CD4-positive, alpha-beta T cell treated with Interleukin-6 at 100 ng/mL for 8 hours (primary cell): ENCODE data around the gene ARMC9.
"Not testable (repeated sequence)": the region's sequence is repeated elsewhere in the genome, so short reads cannot be mapped to it uniquely, and the experiment has no call there.

ENCODE experiments used
- DNase-seq: peaks from one replicate; pipeline ENCODE4 v3.0.0-alpha.2; 2020; ENCODE audit warnings: mixed read lengths, low spot score

The ARMC9 gene

DNA sequence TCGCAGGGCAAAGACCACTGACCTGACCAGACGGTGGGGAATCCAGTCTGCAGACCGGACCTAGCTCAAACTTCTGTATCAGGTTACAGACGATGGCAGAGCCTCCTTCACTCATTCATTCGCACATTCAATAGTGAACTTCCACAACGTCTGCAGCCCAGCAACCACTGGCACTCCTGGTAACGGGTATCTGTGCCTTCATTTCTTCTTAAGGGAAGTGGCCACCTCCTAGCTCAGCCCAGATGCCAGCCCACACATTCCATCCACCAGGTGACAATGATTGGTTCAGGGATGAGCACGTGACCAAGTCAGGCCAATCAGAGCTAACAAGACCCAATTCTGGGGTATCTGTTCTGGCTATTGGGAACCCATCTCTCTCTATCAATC lies 15.9 kb upstream of the ARMC9 start:
- DNase-seq, result no peak

- no peak for DNase-seq
Observed at GRCh38 chr2:231183851-231184250, 14.6 kb upstream of the ARMC9 start.

- DNase-seq, result no peak
Observed at GRCh38 chr2:231184319-231184718, 14.1 kb upstream of the ARMC9 start.

- no peak for DNase-seq
Observed at GRCh38 chr2:231185050-231185725, 13.2 kb upstream of the ARMC9 start.

DNA sequence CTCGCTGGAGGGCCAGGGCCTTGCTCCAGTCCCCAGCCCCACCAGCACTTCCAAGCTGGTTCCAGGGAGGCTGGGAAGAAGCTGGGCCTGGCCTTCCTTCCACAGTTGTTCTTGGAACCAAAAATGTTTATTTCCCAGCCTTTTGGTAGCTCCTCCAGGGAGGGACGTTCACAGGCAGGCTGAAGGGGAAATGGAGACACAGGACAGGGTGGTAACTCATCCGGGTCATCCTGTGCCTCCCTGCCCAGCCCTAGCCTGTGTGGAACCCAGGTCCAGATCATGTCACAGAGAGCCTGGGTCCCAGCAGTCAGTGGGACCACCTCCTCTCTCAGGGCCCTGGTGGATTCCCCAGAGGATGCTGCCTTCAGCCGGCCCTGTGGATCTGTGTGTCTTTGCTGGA lies 12.5 kb upstream of the ARMC9 start:
- no peak for DNase-seq

- no peak for DNase-seq
Observed at GRCh38 chr2:231186325-231186724, 12.1 kb upstream of the ARMC9 start.

GRCh38 chr2:231187736-231188505 lies 10.5 kb upstream of the ARMC9 start:
- no peak for DNase-seq

GRCh38 chr2:231188506-231189170 lies 9.8 kb upstream of the ARMC9 start:
- no peak for DNase-seq

DNA sequence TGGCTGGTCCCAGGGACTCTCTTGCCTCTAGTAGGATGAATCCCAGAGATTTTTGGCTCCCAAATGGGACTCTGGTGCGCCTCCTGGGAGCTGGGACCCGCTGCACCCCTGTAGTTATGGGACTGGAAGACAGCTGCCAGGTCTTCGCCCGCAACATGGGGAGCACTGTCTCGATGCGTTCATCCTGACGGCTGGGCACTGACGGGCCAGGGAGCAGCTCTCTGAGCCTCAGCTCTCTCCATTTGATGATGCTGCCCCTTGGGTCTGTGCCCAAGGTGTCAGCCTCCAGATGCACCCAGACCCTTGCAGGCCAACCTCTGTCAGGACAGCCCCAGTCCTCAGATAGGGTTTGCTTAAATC lies 9.3 kb upstream of the ARMC9 start:
- no peak for DNase-seq

GRCh38 chr2:231189571-231190495 lies 8.6 kb upstream of the ARMC9 start:
- no peak for DNase-seq

GRCh38 chr2:231190531-231191197 lies 7.8 kb upstream of the ARMC9 start:
- DNase-seq, result no peak

- DNase-seq, result no peak
Observed at GRCh38 chr2:231191896-231192872, 6.2 kb upstream of the ARMC9 start.

- no peak for DNase-seq
Observed at GRCh38 chr2:231193216-231193615, 5.2 kb upstream of the ARMC9 start.

DNA sequence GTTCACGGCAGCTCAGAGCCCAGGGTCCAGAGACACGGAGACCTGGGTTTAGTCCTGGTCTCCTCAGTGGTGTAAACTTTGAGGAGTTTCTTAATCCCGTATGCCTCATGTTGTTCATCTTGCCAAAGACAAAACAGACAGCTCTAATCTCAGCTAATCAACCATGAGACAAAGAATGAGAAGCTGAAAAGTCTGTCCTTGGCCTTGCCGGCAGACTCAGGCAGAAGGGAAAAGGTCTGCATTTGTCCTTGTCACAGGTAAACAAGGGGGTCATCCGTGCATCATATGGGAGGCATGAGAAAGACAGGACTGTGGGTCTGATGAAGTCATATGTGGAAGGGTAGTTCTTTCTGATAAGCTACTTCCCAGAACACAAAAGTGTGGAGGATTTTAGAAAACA lies 1.8 kb upstream of the ARMC9 start:
- no peak for DNase-seq

DNA sequence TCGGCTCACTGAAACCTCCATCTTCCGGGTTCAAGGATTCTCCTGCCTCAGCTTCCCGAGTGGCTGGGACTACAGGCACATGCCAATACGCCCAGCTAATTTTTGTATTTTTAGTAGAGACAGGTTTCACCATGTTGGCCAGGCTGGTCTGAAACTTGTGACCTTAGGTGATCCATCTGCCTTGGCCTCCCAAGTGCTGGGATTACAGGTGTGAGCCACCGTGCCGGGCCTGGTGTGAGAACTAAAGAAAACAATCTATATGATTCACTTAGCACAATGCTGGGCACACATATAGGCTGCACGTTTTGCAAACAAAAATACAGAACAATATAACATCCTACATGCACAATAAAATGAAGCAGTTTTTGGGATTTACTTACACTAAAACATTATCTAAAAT lies 1.2 kb upstream of the ARMC9 start:
- not testable (repeated sequence) for DNase-seq

GRCh38 chr2:231197706-231198290 lies 633 bp upstream of the ARMC9 start:
- DNase-seq, result no peak

DNA sequence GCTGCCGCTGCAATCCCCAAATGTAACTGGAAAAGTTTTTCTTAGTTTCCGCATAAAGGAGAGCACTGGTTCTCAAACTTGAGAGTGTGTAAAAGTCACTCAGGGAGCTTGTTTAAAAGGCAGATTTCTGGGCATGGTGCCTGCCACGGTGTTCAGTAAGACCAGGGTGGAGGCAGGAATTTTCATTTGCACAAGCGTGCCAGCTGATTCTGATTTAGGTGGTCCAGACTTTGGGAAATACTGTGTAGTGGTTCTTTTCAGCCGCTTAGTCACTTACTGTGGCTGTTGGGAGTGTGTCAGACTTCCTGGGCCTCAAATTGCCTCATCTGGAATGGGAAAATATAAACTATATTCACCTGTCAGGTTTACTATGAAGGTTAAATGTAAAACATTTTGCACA lies 788 bp downstream of the ARMC9 start:
- DNase-seq, result no peak

DNA sequence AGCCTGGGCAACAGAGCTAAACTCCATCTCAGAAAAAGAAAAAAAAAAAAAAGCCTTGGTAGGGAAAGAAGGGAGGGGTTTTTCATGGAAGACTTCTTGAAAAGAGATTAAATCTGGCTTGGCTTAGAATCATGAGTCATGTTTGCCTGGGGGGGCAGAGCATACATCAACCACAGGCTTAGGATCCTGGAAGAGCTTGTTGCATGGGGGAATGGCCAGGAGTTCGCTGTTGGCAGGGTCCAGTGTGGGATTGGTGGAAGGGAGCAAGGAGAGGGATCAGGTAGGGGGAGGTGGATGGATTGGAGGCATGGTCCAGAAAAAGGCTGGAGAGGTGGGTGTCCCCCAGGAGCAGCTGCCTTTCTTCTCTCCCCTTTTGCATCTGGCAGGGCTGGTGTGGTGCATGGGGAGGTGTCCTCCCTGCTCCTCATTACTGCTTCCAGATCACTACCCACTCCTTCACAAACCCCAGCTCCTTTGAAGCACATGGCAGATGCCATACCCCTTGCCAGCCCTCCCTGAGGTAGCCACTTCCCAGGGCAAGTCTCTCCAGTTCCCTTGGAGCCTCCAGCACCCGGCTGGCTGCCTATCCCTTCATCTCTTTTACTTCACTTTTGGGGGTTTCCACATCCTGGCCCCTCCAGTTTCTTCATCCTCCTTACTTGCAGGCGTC lies 2.5 kb downstream of the ARMC9 start:
- DNase-seq, result no peak

GRCh38 chr2:231201475-231201814 lies 3.0 kb downstream of the ARMC9 start:
- DNase-seq, result no peak

DNA sequence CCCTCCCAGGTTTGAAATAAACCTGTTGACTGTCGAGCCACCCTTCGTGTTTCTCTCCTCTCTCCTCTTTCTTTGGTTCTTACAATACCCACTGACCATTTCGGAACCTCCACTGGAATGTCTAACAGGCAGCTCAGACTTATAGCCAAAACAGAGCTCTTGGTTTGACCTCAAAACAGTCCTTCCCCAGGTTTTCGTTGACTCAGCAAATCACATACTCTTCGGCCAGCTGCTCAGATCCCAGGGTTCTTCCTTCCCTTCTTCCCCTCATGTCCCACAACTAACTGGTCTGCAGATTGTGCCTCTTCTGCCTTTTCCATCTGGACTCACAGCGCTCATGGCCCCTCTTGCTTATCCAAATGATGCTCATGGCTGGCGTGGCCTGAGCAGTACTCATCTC lies 4.7 kb downstream of the ARMC9 start:
- DNase-seq, result no peak
